Esophagus squamous epithelium (tissue), 5 donors: ENCODE measurements around the gene TRPM1. TPM values are rescaled to one million over a fixed set of nuclear protein-coding genes. Genes with fewer than 3 reads are reported as not detected.

Experiments used
- DNase-seq: peaks from one replicate; lab custom pipeline; 2025; lab: John Stamatoyannopoulos, UW
- H3K27ac ChIP-seq, 4 donors: fragments of 200-600 bp; sonication (generic); one replicate each; pipeline ENCODE4 v1.5.1; 2016 to 2019; ENCODE audit warnings: mild to moderate bottlenecking in 1 of 4
- H3K27me3 ChIP-seq, 4 donors: fragments of 200-600 bp; sonication (generic); 1 replicate in 3 of 4; 2 replicates in 1 of 4; pipeline versions ENCODE4 v1.5.1 to v1.6.0; 2017 to 2021; ENCODE audit warnings: antibody characterized with exemption in 1 of 4
- H3K36me3 ChIP-seq, 3 donors: fragments of 200-600 bp; sonication (generic); one replicate each; pipeline ENCODE4 v1.5.1; 2016 to 2019
- H3K4me1 ChIP-seq, 3 donors: fragments of 200-600 bp; sonication (generic); one replicate each; pipeline ENCODE4 v1.5.1; 2017 to 2019
- H3K4me3 ChIP-seq, 4 donors: fragments of 200-600 bp; sonication (generic); 1 replicate in 3 of 4; 2 replicates in 1 of 4; pipeline ENCODE4 v1.5.1; 2016 to 2019; ENCODE audit warnings: mild to moderate bottlenecking in 2 of 4, moderate library complexity in 1 of 4
- H3K9me3 ChIP-seq, 3 donors: fragments of 200-600 bp; sonication (generic); one replicate each; pipeline ENCODE4 v1.5.1; 2016 to 2019
- CTCF ChIP-seq, 6 experiments: fragments of 450-650 bp in 4 of 6; fragments of 200-600 bp in 2 of 6; sonication (generic) in 2 of 6; IDR thresholded peaks; one replicate each; pipeline ENCODE4 v1.5.1; 2016 to 2019; ENCODE audit warnings: antibody characterized with exemption in 6 of 6, mild to moderate bottlenecking in 4 of 6, moderate library complexity in 4 of 6
- POLR2A ChIP-seq, 4 donors: fragments of 450-650 bp; IDR thresholded peaks; one replicate each; pipeline ENCODE4 v1.6.1; 2017; ENCODE audit warnings: antibody characterized with exemption in 4 of 4, mild to moderate bottlenecking in 4 of 4, moderate library complexity in 3 of 4
- WGBS, 2 donors: methylation state at CpG; one replicate each; pipeline ENCODE4 v1.1.5; 2018; 5-methylcytosine and 5-hydroxymethylcytosine counted together
- intact Hi-C: fragments of 100-400 bp; cut with DNase I; formaldehyde crosslinking; loops from one replicate; pipeline ENCODE4 v1.15.0; 2022
- total RNA-seq, 4 donors: library from RNA; depleted of rRNA; stranded (reverse); fragments of >200 nt; gene quantifications; one replicate each; pipeline ENCODE4 v1.1.0, GENCODE V29; 2016
- donor health status: DM: yes; HTN: yes; CAD: no.

The TRPM1 gene
- total RNA-seq, 4 donors from 2014 or later: not detected

GRCh38 chr15:31136607-31137328, 35.2 kb upstream of the TRPM1 start:
- TF ChIP-seq POLR2A (IDR thresholded peaks at IDR 0.05) (no peak), CTCF (IDR thresholded peaks at IDR 0.05) (no peak)
- WGBS, 2 donors: 71 to 77% methylated on average over 6 of the region's 6 CpGs

DNA sequence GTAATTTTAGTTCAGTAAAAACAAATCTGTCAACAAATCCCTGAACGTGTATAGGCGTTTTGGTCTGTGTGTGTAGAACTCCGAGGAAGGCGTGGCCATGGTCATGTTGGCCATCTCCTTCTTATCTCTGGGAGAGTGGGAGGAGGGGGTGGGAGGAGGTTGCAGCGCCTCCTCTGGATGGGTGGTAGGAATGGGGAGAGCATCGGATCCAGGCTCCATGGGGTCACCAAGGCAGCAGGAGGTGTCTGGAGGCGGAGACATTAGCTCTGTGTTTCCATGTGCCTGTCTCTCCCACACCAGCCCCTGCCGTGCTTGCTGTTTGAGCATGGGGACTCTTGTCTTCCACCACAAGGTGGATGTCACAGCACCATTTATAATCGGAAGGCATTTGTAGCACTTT, 34.5 kb upstream of the TRPM1 start:
- WGBS, 2 donors: 73 to 85% methylated on average over 6 to 9 of the region's 9 CpGs
- Histone ChIP-seq H3K36me3 (no peaks in the 10 kb centered on the region), H3K4me1 (no peaks in the 10 kb centered on the region), H3K27ac (no peak overlapping the region), H3K9me3 (no peaks in the 10 kb centered on the region), H3K4me3 (no peak overlapping the region), H3K27me3 (no peaks in the 10 kb centered on the region)
- TF ChIP-seq CTCF (IDR thresholded peaks at IDR 0.05) (no peak), POLR2A (IDR thresholded peaks at IDR 0.05) (no peak)
- no peak for DNase-seq
- intact Hi-C loops: no loop called here

More at GRCh38 chr15:31136607-31137328, 35.2 kb upstream of the TRPM1 start:
- intact Hi-C loops: no loop called here
- Histone ChIP-seq H3K36me3 (no peaks in the 10 kb centered on the region), H3K27ac (no peak overlapping the region), H3K27me3 (no peaks in the 10 kb centered on the region), H3K4me3 (no peak overlapping the region), H3K4me1 (no peaks in the 10 kb centered on the region), H3K9me3 (no peaks in the 10 kb centered on the region)
- DNase-seq: no peak

GRCh38 chr15:31135523-31135922, 34.0 kb upstream of the TRPM1 start:
- no peaks in the 10 kb centered on the region for H3K4me1 ChIP-seq
- H3K36me3 ChIP-seq: no peaks in the 10 kb centered on the region
- H3K9me3 ChIP-seq: no peaks in the 10 kb centered on the region
- intact Hi-C loops: no loop called here
- H3K27me3 ChIP-seq: no peaks in the 10 kb centered on the region
- TF ChIP-seq CTCF (IDR thresholded peaks at IDR 0.05) (no peak), POLR2A (IDR thresholded peaks at IDR 0.05) (no peak)
- no peak overlapping the region for H3K4me3 ChIP-seq
- H3K27ac ChIP-seq: no peak overlapping the region
- 79 to 80% methylated on average over 6 of the region's 6 CpGs for WGBS, 2 donors
- no peak for DNase-seq

GRCh38 chr15:31133890-31134289, 32.4 kb upstream of the TRPM1 start:
- H3K4me1 ChIP-seq: peaks cover 0 to 9% (median 4%) of the 10 kb centered on the region in 3 donors
- DNase-seq: no peak
- TF ChIP-seq POLR2A (IDR thresholded peaks at IDR 0.05): no peak
- no peak for TF ChIP-seq CTCF (IDR thresholded peaks at IDR 0.05)
- intact Hi-C loops: no loop called here
- 90 to 98% methylated on average over 5 of the region's 5 CpGs for WGBS, 2 donors
- H3K9me3 ChIP-seq: no peaks in the 10 kb centered on the region
- H3K27me3 ChIP-seq: peaks cover 0 to 3% (median 0%) of the 10 kb centered on the region in 4 donors
- no peak overlapping the region for H3K4me3 ChIP-seq
- no peak overlapping the region for H3K27ac ChIP-seq
- no peaks in the 10 kb centered on the region for H3K36me3 ChIP-seq

- no peaks in the 10 kb centered on the region for H3K36me3 ChIP-seq
- intact Hi-C loops: no loop called here
- peaks cover 0 to 13% (median 0%) of the 10 kb centered on the region in 4 donors for H3K27me3 ChIP-seq
- TF ChIP-seq CTCF (IDR thresholded peaks at IDR 0.05) (no peak), POLR2A (IDR thresholded peaks at IDR 0.05) (no peak)
- peaks cover 0 to 18% (median 6%) of the 10 kb centered on the region in 3 donors for H3K4me1 ChIP-seq
- DNase-seq: no peak
- no peak overlapping the region for H3K27ac ChIP-seq
- H3K9me3 ChIP-seq: no peaks in the 10 kb centered on the region
- WGBS, 2 donors: 90% methylated on average over 9 to 12 of the region's 12 CpGs
- no peak overlapping the region for H3K4me3 ChIP-seq
Measured at GRCh38 chr15:31131853-31132375, 30.4 kb upstream of the TRPM1 start.
